Stimulated activated CD4-positive, alpha-beta T cell treated with anti-CD3 and anti-CD28 coated beads, Interleukin-15, amount 100 ng/mL, for 24 hours (primary cell): ENCODE measurements around the gene NCMAP.
"Not testable (repeated sequence)": the region's sequence is repeated elsewhere in the genome, so short reads cannot be mapped to it uniquely, and the experiment has no call there.

Experiments used
- DNase-seq: peaks from one replicate; pipeline ENCODE4 v3.0.0-alpha.2; 2020

The NCMAP gene

GRCh38 chr1:24555591-24556413 is at the start of gene NCMAP:
TSS of gene NCMAP (plus strand) at chr1:24556087. CDS start at chr1:24595431, 39,344 bp downstream.
- DNase-seq: peak; percentile 63

- DNase-seq: no peak
Measured at GRCh38 chr1:24506691-24507381, 49.1 kb upstream of the NCMAP start.

- DNase-seq: no peak
Measured at GRCh38 chr1:24507405-24507804, 48.5 kb upstream of the NCMAP start.

GRCh38 chr1:24508911-24509310 is 47.0 kb upstream of the NCMAP start:
- DNase-seq: no peak

GRCh38 chr1:24513706-24514105 is 42.2 kb upstream of the NCMAP start:
- DNase-seq: no peak

GRCh38 chr1:24514946-24515345 is 40.9 kb upstream of the NCMAP start:
- no peak for DNase-seq

- not testable (repeated sequence) for DNase-seq
Measured at GRCh38 chr1:24515671-24516209, 40.1 kb upstream of the NCMAP start.

- no peak for DNase-seq
Measured at GRCh38 chr1:24516506-24516905, 39.4 kb upstream of the NCMAP start.

- DNase-seq: no peak
Measured at GRCh38 chr1:24517898-24518297, 38.0 kb upstream of the NCMAP start.

- not testable (repeated sequence) for DNase-seq
Measured at GRCh38 chr1:24520282-24520681, 35.6 kb upstream of the NCMAP start.

GRCh38 chr1:24525606-24526005 is 30.3 kb upstream of the NCMAP start:
- DNase-seq: no peak

GRCh38 chr1:24526045-24526444 is 29.8 kb upstream of the NCMAP start:
- no peak for DNase-seq

GRCh38 chr1:24526940-24527542 is 28.8 kb upstream of the NCMAP start:
- peak; percentile 66 for DNase-seq

GRCh38 chr1:24528744-24529143 is 27.1 kb upstream of the NCMAP start:
- DNase-seq: no peak

GRCh38 chr1:24529292-24529691 is 26.6 kb upstream of the NCMAP start:
- not testable (repeated sequence) for DNase-seq

- DNase-seq: peak; percentile 80
Measured at GRCh38 chr1:24535021-24535424, 20.9 kb upstream of the NCMAP start.

- DNase-seq: no peak
Measured at GRCh38 chr1:24535778-24536177, 20.1 kb upstream of the NCMAP start.

- peak; percentile 81 for DNase-seq
Measured at GRCh38 chr1:24536391-24536840, 19.5 kb upstream of the NCMAP start.

- DNase-seq: peak; percentile 64
Measured at GRCh38 chr1:24540051-24540905, 15.6 kb upstream of the NCMAP start.

GRCh38 chr1:24540906-24541710 is 14.8 kb upstream of the NCMAP start:
- DNase-seq: peak; percentile 54

- DNase-seq: peak; percentile 41
Measured at GRCh38 chr1:24541711-24542346, 14.1 kb upstream of the NCMAP start.
